NCI-H2081 treated with DMSO at 0.1 percent for 48 hours (cell line): ENCODE measurements around the gene AP5S1.
"Not testable (repeated sequence)": the region's sequence is repeated elsewhere in the genome, so short reads cannot be mapped to it uniquely, and the experiment has no call there.

ENCODE experiments used
- DNase-seq: peaks from one replicate; lab custom pipeline; 2025; lab: John Stamatoyannopoulos, UW

AP5S1 gene

DNA sequence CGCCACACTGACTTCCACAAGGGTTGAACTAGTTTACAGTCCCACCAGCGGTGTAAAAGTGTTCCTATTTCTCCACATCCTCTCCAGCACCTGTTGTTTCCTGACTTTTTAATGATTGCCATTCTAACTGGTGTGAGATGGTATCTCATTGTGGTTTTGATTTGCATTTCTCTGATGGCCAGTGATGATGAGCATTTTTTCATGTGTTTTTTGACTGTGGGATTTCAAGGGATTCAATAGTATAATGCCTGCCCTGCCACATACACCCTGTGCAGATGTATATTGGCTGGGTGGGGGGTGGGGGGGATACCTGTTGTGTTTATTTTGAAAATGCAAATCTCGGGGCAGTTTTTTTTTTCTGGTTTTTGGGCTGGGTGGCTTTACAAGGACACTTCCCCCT lies 26.2 kb upstream of the AP5S1 start:
- not testable (repeated sequence) for DNase-seq

DNA sequence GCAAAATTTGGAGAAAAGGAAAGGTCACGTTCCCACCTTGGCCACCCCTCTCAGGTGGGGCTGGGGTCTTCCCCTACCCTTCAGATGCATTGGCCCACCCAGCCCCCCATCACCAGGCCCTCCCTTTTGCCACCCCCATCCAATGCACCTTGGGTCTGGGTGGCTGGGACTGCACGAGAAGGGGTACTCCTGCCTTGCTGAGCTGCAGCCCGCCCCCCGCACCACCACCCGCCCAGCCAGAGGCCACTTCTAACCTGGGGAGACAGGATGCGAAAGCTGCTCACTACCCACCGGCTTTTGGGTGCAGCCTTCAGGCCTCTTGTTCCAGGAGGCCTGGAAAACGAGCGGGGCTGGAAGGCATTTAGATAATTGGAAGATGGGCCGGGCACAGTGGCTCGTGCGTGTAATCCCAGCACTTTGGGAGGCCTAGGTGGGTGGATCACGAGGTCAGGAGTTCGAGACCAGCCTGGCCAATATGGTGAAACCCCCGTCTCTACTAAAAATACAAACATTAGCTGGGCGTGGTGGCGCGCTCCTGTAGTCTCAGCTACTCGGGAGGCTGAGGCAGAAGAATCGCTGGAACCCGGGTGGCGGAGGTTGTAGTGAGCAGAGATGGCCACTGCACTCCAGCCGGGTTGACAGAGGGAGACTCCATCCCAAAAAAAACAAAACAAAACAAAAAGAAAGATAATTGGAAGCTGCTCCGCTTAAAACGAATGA lies 25.5 kb upstream of the AP5S1 start:
- DNase-seq, result no peak

DNA sequence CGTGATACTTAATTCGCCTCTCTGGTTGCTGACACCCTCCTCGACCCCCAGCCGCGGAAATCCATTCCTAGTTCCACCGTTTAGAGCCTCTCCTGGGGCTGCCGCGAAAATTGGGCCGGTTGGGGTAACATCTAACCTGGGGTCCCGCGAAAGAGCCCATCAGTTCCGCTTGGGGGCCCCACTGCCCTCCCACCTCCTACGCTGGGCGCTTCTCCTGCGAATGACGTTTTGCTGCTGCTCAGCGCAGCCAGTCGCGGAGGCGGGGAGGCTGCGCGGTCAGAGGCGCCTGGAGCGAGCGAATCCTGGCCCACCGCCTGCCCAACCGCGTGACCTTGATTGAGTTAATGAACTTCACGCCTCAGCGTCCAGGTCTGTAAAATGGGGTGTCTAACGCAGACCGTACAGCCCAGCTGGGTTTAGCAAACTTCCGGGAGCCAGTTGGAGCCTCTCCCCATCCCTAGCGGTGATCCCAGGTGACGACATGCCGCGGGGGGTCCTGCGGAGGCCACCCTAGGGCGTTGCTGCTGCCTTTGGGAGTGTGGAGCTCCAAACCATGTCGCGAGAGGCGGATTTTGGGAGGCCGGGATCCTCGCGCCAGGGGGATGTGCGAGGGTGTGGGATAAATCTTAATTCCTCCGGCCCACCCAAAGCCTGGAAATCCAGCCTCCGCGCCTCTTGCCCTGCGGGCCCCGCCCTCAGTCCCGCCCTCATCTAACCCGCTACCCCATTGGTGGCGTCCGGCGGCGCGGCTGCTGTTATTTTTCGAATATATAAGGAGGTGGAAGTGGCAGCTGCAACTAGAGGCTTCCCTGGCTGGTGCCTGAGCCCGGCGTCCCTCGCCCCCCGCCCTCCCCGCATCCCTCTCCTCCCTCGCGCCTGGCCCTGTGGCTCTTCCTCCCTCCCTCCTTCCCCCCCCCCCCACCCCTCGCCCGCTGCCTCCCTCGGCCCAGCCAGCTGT lies 24.6 kb upstream of the AP5S1 start, which contains the start of gene CDC25B:
CDC25B (plus strand) TSS at position 800 of the 958 bp plus-strand sequence. CDS start 222 bp downstream, outside the sequence.
- peak; percentile 75 for DNase-seq

DNA sequence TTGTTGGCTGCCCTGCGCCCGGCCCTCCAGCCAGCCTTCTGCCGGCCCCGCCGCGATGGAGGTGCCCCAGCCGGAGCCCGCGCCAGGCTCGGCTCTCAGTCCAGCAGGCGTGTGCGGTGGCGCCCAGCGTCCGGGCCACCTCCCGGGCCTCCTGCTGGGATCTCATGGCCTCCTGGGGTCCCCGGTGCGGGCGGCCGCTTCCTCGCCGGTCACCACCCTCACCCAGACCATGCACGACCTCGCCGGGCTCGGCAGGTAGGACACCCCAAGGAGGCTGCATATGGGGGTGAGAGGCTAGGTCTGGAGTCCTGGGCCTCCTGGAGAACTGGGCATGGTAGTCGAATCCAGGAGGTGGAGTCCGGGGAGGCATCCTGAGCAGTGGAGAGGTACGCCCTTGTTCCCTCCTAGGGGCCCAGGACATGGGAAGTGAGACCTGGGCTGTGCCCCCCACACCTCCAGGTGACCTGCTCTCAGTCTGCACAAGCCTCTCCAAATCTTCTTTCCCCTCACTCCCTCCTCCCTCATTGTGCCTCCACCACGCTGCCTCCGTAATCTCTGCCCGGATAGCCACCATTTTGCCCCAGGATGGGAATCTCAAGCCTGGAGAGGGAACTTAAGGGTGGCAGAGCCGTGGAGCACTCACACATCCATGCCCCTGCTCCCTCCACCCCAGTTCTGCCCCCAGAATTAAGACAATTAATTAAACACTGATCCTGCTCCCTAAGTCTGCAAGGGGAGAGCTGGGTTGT lies 23.7 kb upstream of the AP5S1 start:
- no peak for DNase-seq

DNA sequence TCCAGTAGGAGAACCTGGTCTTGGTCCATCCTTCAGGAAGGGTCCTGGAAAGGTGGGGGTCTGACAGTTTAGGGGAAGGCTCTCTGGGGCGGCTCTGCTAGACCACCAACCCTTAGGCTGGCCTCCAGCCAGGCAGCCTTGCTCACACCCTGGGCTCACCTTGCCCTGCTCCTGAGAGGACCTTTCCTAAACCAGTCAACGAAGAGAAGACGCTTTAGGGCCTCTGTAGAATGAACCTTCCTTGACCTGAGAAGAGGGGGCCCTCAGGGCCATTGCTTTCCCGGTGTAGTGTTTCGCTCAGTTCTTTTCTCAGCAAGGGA lies 23.2 kb upstream of the AP5S1 start:
- DNase-seq, result no peak

DNA sequence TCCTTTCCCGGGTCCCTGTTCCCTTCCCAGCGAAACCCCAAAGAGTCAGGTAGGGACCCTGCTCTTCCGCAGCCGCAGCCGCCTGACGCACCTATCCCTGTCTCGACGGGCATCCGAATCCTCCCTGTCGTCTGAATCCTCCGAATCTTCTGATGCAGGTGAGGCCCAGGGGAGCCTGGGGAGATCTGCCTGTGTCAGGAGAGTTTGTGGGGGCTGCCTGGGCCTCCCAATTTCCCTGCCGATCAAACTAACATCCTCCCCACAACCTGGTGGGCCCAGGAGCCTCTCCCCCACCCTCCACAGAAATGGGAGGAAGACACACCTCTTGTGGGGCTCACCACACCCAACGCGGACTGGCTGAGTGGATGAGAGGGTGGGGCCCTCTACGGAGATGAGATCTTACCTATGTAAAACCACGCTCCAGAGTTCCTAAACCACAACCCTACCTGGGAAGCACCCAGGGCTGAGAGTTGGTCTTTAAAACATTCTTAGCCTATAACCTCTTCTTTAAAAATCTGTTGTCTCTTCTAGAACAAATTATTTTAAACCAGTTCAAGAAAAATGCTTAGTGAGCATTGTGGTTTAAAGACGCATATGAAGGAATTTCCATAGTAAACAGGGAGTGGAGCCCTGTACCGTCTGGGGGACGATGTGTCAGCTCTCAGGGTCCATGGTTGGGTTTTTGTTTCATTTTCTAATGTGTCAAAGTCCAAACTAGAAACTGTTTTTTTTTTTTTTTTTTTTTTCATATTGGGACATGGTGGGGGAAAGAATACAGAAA lies 22.6 kb upstream of the AP5S1 start:
- no peak for DNase-seq

DNA sequence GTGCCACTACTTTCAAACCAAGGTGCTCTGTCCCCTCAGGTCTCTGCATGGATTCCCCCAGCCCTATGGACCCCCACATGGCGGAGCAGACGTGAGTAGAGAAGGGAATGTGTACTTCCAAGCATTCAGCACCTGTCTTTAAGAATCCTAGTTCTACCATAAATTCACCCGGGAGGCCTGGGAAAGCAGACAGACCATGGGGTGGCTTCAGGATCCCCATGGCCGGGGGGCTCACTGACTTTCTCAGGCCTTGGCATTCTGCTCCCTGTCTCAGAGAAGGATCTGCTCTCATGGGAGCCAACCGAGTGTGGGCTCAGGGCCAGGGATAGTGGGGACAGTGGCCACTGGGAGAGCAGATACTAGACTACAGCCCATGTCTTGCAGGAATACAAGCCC lies 22.0 kb upstream of the AP5S1 start:
- DNase-seq, result no peak

DNA sequence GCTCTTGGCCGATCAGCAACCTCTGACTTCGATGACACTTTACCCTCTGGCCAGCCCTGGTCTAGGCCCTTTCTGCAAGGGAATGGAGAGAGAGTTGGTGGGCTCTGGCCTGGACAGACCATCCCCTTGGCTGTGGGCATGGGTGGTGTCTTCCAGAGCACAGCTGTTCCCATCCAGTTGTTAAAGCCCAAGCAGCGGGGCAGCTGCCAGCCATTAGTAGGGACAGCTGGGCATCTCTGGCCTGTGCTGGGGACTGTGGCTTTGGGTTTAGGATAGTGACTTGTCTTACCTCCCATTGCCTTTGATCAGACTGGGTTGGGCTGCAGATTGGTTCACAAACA lies 21.5 kb upstream of the AP5S1 start:
- no peak for DNase-seq

DNA sequence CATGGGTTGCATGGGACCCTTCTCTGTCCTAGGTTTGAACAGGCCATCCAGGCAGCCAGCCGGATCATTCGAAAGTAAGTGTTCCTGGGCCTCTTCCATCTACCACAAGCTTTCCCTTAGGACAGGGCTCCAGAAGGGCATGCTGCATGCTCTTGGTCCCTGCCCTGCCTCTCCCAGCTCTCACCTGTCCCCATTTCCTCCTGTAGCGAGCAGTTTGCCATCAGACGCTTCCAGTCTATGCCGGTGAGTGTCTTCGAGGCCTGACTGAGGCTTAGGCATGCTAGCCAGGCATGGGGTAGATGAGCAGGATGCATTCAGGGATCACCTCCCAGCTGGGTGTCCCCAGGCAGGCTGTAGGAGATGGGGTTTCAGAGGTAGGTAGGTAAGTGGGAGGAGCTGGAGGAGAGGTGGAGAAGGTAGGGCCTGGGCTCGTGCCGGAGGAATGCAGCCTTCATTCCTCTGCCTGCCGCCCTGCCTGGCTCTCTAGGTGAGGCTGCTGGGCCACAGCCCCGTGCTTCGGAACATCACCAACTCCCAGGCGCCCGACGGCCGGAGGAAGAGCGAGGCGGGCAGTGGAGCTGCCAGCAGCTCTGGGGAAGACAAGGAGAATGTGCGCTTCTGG lies 20.0 kb upstream of the AP5S1 start:
- DNase-seq, result no peak

DNA sequence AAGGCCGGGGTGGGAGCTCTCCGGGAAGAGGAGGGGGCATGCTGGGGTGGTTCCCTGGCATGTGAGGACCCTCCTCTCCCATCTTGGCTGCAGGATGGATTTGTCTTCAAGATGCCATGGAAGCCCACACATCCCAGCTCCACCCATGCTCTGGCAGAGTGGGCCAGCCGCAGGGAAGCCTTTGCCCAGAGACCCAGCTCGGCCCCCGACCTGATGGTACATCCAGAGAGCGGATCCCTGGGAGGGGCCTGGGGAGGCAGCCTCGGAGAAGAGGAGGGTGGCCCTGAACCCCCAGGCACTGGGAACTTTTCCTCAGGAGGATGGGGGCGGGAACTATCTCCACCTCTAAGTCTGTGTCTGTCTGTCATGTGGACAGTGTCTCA lies 19.5 kb upstream of the AP5S1 start:
- DNase-seq, result no peak

DNA sequence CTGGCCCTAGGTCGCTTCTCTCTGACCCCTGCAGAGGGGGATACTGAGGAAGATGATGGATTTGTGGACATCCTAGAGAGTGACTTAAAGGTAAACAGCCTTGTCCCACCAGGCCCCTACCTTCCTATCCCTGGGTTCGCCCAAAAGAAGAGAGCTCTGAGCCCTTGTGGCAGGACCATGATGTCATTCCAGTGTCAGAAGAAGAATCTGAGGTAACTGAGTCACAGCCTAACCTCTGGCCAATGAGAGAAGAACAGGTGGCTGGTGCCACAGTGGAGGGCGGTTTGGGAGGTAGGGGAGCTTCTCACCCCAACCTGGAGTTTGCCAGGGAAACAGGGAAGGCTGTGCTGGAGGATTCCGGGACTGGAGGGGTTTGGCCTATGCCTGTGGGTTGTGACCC lies 19.0 kb upstream of the AP5S1 start:
- no peak for DNase-seq

DNA sequence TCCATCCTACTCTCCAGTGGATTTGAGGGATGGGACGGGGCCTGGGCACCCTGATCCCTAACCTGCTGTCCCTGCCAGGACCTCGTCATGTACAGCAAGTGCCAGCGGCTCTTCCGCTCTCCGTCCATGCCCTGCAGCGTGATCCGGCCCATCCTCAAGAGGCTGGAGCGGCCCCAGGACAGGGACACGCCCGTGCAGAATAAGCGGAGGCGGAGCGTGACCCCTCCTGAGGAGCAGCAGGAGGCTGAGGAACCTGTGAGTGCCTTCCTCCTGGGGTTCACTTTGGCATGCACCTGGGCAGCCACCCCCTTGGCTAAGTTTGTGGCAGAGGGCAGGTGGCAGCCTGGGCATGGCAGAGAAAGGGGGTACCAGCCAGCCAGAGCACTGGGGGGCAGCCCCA lies 18.5 kb upstream of the AP5S1 start:
- DNase-seq, result no peak

DNA sequence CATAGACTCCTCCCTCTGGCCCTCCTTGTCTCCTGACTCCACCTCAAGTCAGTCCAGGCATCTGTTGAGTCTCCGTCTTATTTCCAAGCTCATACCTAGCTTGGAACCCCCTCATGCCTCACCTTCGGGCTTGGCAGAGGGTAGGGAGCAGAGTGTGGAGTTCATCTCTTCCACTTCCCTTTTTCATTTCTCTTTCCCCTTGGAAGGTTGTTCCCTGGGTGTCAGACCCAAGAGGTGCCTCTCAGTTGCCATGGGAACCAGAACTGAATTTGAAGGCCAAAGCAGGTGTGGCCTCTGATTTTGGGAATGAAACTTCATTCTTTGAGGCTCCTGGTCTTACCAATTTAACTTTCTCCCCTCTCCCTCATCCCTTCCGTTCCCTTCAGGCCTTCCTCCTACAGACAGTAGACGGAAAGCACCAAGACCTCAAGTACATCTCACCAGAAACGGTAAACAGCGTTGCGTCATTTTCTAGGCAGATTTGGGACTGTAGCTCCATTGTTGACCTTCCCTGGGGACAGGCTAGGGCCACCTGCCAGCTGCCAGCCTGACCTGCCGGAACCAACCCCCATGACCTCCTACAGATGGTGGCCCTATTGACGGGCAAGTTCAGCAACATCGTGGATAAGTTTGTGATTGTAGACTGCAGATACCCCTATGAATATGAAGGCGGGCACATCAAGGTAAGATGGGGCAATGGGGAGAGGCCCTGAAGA lies 17.7 kb upstream of the AP5S1 start:
- no peak for DNase-seq

DNA sequence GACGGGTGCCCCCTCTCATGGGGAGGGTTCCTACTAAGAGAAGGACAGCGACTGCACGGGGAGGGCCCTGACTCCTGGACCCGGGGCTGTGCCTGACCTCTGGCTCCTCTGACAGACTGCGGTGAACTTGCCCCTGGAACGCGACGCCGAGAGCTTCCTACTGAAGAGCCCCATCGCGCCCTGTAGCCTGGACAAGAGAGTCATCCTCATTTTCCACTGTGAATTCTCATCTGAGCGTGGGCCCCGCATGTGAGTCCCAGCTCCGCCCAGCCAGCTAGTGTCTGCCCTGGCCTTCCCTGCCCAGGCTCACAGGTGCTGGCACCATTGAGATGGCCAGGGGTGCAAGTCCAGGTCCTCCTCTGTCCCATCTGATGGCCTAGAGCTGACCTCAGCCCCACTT lies 17.1 kb upstream of the AP5S1 start:
- DNase-seq, result no peak

DNA sequence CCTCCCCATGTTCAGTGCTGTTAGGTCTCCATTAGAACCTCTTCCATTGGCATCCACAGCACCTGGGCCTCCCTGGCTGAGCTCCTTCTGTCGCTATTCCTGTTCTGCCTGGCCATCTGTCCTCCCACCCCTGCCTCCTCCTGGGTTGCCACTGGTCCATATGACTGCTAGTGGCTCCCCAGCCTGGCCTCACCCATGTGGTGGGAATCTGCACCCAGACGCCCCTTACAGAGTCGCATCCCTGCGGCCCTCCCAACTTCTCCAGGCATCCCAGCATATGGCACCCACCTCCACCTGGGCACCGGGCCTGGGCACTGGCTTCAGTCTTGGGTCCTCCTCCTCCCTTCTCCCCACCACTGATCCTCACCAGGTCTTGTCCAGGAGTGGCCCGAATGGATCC lies 16.5 kb upstream of the AP5S1 start:
- DNase-seq, result no peak

DNA sequence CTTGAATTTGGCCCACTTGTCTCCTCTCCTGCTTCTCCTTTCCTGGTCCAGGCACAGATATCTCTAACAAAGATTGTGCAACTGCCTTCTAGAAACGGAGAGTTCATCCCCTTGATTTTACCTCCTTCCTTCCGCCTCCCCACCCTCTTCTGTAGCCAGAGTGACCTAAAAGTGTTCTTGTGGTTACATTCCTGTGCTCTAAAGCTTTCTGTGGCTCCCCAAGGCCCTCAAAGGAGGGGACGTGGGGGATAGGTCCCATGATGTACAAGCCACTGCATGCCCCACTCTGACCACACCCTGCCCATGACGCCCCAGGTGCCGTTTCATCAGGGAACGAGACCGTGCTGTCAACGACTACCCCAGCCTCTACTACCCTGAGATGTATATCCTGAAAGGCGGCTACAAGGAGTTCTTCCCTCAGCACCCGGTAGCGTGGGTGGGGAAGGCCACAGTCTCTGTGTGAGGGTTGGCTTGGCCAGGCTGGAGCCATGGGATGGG lies 16.0 kb upstream of the AP5S1 start:
- DNase-seq, result no peak

DNA sequence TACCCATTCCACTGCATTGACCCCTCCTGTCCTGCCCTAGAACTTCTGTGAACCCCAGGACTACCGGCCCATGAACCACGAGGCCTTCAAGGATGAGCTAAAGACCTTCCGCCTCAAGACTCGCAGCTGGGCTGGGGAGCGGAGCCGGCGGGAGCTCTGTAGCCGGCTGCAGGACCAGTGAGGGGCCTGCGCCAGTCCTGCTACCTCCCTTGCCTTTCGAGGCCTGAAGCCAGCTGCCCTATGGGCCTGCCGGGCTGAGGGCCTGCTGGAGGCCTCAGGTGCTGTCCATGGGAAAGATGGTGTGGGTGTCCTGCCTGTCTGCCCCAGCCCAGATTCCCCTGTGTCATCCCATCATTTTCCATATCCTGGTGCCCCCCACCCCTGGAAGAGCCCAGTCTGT lies 15.6 kb upstream of the AP5S1 start:
- DNase-seq, result no peak

DNA sequence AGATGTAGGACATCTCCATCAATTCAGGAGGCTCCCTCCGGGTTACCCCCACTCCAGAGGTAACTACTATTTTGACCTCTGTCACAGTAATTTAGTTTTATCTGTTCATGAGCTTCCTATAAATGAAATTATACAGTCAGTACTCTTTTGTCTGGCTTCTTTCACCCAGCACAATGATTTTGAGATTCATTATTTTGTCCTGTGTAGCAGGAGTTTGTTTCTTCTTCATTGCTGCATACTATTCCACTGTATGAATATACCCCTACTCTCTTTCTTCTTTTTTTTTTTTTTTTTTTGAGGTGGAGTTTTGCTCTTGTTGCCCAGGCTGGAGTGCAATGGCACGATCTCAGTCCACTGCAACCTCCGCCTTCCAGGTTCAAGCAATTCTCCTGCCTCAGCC lies 11.8 kb upstream of the AP5S1 start:
- no peak for DNase-seq

DNA sequence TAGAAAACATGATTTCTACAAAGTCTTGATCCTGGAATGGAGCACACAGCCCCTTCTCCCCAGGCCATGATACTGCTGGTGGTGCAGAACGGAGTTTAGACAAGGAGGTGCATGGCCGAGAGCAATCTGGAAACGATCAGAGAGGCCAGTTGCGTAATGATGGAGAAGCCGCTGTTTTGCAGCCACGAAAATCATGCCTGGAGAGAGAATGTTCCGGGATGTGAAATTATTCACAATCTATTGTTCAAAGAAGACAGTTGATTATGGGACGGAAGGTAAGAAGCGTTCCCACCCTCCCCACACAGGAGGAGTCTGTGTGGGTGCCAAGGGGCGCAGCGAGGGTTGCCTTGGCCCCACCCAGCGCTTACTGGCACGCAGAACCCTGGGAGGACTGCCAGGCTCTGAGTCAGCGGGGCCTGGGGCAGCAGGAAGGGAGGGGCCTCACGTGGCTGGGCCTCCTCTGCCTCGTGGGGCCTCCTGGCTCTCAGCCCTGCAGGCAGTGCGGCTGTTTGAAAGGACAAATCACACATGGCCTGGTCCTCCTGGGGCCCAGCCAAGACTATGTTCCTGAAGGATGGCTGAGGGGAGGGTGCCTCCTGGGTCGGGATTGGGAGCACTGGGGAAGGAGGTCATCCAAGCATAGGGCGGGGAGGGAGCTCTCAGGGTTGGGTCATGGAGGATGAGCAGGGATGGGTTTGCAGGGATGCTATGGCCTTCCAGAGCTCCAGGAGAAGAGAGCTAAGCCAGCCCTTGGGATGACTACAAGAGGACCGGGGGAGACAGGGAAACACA lies 8.7 kb upstream of the AP5S1 start:
- peak; percentile 82 for DNase-seq

DNA sequence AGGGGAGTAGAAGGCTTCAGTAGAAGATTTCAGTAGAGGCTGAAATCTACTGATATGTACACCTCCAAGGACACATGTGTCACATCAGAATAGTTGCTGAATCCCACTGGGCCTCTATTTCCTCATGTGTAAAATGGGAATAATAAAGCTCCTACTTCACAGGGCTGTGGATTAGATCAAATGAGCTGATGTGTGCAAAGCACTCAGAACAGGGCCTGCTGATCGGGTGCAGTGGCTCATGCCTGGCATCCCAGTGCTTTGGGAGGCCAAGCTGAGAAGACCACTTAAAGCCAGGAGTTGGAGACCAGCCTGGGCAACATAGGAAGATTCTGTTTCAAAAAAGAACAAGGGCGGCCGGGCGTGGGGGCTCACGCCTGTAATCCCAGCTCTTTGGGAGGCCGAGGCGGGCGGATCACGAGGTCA lies 8.1 kb upstream of the AP5S1 start:
- no peak for DNase-seq
